ENCODE results near the gene YES1. TPM values are rescaled to one million over a fixed set of nuclear protein-coding genes. Genes with fewer than 3 reads are reported as not detected.

Gene YES1
- total and polyA plus RNA-seq, 2 of the 13 experiments (the other 11 are each of a cell fraction or from before 2014, with no cell fraction given): 17.2 to 70.8 TPM

DNA sequence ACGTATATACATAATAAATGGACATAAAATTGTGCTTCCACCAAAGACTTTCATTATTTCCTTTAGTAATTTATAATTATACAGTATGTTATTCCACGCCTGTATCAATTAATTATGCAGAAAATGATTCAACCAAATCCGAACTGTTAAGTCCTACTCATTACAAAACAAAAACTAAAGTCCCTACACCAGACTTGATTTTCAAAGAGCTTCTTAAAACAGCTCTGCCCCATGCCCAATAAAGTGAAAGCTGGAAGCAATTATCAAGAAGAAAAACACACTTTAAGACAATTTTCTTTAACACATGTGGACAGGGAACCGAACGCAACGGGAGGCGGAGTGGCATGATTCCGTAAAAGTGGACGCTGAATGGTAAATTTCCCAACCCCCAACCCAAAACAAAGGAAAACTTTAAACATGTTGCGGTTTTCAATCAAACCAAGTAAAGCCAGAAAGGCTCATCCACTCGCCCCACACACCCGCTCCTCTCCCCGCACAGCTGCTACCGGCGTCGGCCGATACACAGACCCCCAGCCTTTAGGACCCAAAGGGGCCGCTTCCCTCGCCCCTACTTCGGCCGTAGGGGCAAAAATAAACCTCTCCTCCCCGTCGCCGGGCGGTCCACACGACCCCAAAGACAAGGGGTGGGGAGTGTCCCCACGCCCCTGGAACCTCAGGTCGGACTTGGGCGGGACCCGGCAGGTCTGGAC, 705 bp downstream of the YES1 start (continued):
- 0 out of 2 replicates have a peak, but pooled peaks have one; percentile 30 for TF ChIP-seq KLF6 (CRISPR knock-in tag; IDR thresholded peaks at IDR 0.05)
- peak; percentile 27 for TF ChIP-seq RBM39 (IDR thresholded peaks at IDR 0.05; ENCODE audit: low read depth, low read length, poor library complexity, severe bottlenecking)
- TF ChIP-seq, protein P1, sequence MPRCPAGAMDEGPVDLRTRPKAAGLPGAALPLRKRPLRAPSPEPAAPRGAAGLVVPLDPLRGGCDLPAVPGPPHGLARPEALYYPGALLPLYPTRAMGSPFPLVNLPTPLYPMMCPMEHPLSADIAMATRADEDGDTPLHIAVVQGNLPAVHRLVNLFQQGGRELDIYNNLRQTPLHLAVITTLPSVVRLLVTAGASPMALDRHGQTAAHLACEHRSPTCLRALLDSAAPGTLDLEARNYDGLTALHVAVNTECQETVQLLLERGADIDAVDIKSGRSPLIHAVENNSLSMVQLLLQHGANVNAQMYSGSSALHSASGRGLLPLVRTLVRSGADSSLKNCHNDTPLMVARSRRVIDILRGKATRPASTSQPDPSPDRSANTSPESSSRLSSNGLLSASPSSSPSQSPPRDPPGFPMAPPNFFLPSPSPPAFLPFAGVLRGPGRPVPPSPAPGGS (CRISPR knock-in tag; IDR thresholded peaks at IDR 0.05): no peak
- 0 out of 2 replicates have a peak, but pooled peaks have one; percentile 25 for TF ChIP-seq IKZF5 (CRISPR knock-in tag; IDR thresholded peaks at IDR 0.05)
- TF ChIP-seq ZNF407 (CRISPR knock-in tag; IDR thresholded peaks at IDR 0.05; ENCODE audit: not compliant biosample characterization): no peak
- TF ChIP-seq, protein P2, sequence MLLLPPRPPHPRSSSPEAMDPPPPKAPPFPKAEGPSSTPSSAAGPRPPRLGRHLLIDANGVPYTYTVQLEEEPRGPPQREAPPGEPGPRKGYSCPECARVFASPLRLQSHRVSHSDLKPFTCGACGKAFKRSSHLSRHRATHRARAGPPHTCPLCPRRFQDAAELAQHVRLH (CRISPR knock-in tag; IDR thresholded peaks at IDR 0.05; ENCODE audit: borderline replicate concordance, low read depth): no peak
- TF ChIP-seq ZNF749 (CRISPR knock-in tag; IDR thresholded peaks at IDR 0.05; ENCODE audit: borderline replicate concordance): no peak
- no peak for TF ChIP-seq ZMYM4 (CRISPR knock-in tag; IDR thresholded peaks at IDR 0.05)
- 0 out of 2 replicates have a peak, but pooled peaks have one; percentile 8 for TF ChIP-seq ZNF670 (CRISPR knock-in tag; IDR thresholded peaks at IDR 0.05; ENCODE audit: borderline replicate concordance)
- no peak for TF ChIP-seq NFYC (CRISPR knock-in tag; IDR thresholded peaks at IDR 0.05)
- no peak for TF ChIP-seq WIZ (CRISPR knock-in tag; IDR thresholded peaks at IDR 0.05)
- no peak for TF ChIP-seq ZKSCAN8 (CRISPR knock-in tag; IDR thresholded peaks at IDR 0.05; ENCODE audit: borderline replicate concordance)
- TF ChIP-seq, protein P3, sequence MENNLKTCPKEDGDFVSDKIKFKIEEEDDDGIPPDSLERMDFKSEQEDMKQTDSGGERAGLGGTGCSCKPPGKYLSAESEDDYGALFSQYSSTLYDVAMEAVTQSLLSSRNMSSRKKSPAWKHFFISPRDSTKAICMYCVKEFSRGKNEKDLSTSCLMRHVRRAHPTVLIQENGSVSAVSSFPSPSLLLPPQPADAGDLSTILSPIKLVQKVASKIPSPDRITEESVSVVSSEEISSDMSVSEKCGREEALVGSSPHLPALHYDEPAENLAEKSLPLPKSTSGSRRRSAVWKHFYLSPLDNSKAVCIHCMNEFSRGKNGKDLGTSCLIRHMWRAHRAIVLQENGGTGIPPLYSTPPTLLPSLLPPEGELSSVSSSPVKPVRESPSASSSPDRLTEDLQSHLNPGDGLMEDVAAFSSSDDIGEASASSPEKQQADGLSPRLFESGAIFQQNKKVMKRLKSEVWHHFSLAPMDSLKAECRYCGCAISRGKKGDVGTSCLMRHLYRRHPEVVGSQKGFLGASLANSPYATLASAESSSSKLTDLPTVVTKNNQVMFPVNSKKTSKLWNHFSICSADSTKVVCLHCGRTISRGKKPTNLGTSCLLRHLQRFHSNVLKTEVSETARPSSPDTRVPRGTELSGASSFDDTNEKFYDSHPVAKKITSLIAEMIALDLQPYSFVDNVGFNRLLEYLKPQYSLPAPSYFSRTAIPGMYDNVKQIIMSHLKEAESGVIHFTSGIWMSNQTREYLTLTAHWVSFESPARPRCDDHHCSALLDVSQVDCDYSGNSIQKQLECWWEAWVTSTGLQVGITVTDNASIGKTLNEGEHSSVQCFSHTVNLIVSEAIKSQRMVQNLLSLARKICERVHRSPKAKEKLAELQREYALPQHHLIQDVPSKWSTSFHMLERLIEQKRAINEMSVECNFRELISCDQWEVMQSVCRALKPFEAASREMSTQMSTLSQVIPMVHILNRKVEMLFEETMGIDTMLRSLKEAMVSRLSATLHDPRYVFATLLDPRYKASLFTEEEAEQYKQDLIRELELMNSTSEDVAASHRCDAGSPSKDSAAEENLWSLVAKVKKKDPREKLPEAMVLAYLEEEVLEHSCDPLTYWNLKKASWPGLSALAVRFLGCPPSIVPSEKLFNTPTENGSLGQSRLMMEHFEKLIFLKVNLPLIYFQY (CRISPR knock-in tag; IDR thresholded peaks at IDR 0.05; ENCODE audit: borderline replicate concordance): no peak

All from HepG2 (cell line).